Activated CD4-positive, CD25-positive, alpha-beta regulatory T cell treated with anti-CD3 and anti-CD28 coated beads, Interleukin-2, amount 50 U/mL, for 24 hours (primary cell): ENCODE measurements around the gene VPS13C.

Experiments
- ATAC-seq, 2 donors: fragments of 150-1000 bp; cut with Tn5 transposase; one replicate each; pipeline ENCODE4 v1.10.0; 2021; ENCODE audit warnings: mild to moderate bottlenecking in 1 of 2, moderate library complexity in 1 of 2

VPS13C gene

DNA sequence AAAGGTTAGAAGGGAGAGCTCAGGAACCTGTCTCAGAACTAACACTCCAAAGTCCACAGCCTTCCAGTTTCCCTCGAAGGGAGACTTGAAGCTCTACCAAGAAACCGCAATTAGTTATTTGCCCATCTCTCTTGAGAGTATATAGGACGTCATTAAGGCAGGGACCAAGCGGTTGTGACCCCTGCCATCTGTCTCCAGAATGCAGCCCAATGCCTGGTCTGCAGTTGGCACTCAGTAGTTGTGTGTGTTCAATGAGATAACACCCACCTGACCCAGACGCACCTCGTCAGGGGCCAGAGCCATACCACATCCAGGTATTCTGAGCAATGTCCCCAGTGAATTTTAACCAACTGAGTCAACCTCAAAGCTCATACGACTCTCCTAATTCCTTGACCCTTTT is 251.0 kb downstream of the VPS13C start:
- no peak for ATAC-seq

DNA sequence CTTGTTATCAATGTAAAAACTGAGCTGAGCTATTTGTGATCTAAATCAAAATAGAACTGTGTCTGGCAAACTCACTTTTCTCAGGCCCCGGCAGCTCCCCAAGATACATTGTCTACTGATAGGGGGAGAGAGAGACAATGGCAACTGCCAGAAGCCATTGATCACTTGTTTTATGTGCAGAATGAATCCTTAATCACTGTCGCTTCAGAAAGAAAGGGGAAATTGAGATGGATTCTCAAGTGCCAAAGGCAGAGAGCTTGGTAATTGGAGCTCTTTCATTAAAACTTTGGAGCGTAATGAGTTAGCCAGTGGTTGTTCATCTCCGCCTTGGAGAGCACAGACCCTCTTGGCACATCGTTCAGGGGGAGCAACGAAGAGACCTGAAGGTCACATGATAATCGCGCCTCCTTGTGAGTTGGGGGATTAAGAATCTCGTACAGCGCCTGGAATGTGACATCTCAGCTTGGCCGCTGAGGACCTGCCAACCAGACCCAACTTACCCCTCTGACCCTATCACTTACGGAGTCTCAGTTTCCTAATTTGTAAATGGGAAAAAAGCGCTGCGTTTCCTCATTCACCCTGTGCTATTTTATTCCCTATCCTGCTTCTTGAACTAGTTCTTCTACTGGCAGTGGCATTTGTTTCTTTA is 252.8 kb downstream of the VPS13C start:
- no peak for ATAC-seq
